HG03066 (cell line): ENCODE data around the gene PMM2.
A peak's percentile ranks its signal among the peaks of the same experiment; 100 is the strongest.
"Not testable (repeated sequence)": the region's sequence is repeated elsewhere in the genome, so short reads cannot be mapped to it uniquely, and the experiment has no call there.

Experiments used
- ATAC-seq: cut with Tn5 transposase; IDR thresholded peaks from one replicate; pipeline ENCODE4 v1.9.1; 2021; ENCODE audit warnings: low read depth; ENCODE audit not compliant: unreplicated experiment

PMM2 gene

DNA sequence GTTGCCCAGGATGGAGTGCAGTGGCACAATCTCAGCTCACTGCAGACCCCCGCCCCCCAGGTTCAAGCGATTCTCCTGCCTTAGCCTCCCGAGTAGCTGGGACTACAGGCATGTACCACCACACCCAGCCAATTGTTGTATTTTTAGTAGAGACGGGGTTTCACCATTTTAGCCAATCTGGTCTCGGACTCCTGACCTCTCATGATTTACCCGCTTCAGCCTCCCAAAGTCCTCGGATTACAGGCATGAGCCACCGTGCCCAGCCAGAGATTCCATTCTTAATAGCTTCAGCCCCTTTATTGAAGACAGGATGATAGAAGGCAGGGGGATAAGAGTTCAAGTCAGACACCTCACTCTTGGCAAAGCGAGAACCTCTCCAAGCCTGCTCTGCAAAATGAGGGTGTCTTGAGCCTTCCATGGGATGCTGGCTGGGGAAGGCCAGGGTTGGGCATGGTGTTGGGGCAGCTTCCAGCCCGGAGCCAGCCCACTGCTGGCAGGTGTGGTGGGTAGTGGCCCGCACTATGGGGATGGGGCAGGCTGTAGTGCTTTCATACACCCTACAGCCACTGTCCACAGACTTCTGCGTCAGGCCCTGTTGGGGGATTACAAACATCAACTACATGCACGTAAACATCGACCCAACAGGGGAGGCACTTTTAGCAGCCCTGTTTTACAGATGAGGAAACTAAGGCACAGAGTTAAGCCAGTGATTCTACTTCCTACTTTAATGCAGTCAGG, 67.7 kb downstream of the PMM2 start:
- no peak for ATAC-seq

DNA sequence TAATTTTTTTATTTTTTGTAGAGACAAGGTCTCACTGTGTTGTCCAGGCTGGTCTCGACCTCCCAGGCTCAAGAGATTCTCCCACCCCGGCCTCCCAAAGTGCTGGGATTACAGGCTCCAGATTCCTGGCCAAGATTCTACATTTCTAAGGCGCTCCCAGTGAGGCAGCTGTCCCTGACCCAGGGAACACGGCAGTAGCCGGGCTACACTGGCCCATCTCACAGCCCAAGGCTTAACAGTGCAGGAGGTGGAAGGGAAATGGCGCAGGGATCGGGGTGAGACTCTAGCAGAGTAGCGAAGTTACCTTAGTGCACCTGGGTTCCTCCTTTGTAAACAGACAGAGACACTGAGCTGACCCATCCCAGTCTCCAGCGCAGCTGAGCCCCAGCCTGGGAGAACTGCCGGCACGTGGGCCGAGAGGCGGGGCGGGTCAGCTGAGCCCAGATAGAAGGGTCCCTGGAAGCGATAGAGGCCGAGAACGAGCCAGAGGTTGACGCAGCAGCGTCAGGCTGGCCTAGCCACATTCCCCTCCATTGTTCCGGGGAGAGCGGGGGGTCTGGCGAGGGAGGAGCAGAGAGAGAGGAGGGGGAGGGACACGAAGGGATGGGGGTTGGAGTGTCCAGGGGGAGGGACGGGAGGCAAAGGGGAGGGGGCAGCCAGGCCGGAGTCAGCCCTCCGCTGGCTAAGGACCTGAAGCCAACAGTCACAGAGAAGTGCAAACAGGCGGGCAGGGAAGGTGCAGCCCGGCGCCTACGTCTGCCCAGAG, 68.7 kb downstream of the PMM2 start:
- ATAC-seq = no peak

DNA sequence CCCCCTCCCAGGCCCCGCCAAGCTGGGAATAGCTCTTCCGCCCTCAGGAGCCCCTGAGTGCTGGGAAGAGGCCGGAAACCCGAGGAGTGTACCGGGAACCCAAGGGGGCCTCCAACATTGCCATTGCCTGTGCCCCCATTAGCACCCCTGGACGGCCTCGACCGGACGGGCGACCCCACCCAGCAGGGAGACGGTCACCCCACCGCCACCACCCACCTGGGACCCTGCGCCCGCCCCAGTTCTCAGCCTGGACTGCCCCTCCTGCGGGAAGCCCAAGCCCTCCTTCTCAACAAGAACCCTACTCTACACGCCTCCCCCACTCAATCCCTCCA, 69.2 kb downstream of the PMM2 start:
- ATAC-seq = no peak

DNA sequence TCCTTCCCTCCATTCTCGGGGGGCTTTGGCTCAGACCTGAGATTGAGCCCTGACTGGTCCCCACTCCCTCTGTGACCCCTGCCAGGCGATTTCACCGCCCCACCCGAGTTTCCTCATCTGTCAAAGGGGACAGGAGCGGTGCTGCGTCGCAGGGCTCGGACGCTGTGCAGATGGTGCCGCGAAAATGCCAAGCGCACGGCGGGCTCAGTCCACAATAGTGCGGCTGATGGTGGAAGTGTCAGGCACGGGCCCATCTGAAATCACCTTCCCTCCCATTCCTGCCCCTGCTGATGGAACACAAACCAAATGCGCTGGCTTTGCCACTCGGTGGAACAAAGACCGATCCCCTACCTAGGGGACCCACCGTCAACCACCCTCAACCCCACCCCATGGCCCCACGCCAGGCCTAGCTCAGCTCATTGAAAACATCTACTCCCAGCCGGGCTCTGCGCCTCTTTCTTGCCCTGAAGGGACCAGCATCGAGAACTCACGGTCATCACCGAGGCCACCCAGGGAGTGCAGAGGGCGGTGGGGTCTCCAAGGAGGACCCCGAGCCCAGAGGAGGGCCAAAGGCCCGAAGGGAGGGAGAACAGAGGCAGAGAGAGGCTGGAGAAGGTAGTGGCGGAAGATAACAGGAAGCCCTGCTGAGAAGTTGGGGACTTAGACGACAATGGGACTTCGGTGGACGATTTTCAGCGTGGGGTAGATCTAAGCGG, 69.7 kb downstream of the PMM2 start:
- ATAC-seq = no peak

GRCh38 chr16:8867932-8868415, 70.3 kb downstream of the PMM2 start:
- ATAC-seq = no peak

DNA sequence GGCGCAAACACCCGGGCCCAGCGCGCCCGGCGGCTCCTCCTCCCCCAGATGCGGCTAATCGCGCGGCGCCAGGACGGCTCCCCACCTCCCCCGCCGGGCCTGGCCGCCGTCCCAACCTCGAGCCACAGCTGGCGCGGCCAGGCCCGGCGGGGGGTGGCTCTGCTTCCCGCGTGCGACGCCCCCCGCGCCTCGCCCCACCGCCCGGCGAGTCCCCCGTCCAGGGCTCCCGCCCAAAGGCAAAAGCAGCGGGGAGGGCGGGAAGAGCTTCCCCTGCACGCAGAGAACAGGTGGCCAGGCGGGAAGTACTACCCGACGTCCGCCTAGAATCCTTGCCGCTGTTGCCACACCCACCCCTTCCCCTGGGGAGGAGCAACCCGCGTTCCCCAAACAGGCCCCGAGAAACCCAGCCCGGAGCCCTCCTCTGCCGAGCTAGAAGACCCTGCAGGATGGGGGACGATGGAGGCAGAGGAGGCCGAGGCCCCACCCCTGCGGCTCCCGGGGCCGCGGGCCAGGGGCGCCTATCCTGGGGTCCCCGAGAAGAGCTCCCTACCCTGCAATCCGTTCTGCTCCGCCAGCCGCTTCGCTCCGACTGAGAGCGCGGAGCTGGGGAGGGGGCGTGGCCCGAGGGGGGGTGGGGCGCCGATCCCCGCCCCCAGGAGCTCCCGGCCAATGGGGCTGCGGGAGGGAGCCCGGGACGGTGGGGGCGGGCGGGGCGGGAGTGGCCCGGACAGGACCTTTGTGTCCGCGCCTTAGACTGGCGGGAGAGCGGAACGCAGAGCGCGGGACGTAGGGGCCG, 71.0 kb downstream of the PMM2 start, which contains the start of gene CARHSP1:
CARHSP1 (minus strand) TSS at position 591 of the 796 bp plus-strand sequence. CDS start 9,678 bp downstream, outside the sequence.
- peak; percentile 71 for ATAC-seq

GRCh38 chr16:8869212-8869987, 71.8 kb downstream of the PMM2 start:
- ATAC-seq = no peak

DNA sequence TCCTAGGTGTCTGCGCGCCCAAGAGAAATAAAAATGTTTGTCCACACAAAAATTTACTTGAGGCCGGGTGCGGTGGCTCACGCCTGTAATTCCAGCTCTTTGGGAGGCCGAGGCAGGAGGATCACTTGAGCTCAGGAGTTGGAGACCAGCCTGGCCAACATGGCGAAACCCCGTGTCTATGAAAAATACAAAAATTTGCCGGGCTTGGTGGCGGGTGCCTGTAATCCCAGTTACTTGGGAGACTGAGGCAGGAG, 72.3 kb downstream of the PMM2 start:
- not testable (repeated sequence) for ATAC-seq

GRCh38 chr16:8872071-8872470, 74.4 kb downstream of the PMM2 start:
- ATAC-seq = no peak

DNA sequence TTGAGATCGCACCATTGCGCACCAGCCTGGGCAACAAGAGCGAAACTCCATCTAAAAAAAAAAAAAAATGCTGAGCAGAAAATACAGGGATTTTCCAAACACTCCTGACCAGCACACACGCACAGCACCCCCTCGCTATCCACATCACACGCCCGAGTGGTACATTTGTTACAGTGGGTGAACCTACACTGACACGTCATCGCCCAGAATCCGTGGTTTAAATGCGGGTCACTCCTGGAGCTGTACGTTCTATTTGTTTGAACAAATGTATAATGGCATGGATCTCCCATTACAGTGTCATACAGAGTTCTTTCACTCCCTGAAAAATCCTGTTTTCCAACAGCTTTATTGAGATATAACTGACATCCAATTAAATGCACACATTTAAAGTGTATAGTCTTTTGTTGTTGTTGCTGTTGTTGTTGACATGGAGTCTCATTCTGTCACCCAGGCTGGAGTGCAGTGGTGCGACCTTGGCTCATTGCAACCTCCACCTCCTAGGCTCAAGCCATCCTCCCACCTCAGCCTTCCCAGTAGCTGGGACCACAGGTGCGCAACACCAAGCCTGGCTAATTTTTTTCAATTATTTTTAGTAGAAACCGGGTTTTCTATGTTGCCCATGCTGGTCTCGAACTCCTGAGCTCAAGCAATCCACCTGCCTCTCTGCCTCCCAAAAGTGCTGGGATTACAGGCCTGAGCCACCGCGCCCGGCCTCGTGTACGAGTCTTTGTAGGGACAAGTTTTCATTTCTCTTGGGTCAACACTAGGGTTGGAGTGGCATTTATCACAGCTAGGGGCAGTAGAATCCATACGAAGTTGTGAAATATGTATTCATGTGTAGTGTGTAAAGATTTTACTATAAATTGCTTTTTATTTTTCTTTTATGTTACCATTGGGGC, 75.6 kb downstream of the PMM2 start:
- no peak for ATAC-seq

DNA sequence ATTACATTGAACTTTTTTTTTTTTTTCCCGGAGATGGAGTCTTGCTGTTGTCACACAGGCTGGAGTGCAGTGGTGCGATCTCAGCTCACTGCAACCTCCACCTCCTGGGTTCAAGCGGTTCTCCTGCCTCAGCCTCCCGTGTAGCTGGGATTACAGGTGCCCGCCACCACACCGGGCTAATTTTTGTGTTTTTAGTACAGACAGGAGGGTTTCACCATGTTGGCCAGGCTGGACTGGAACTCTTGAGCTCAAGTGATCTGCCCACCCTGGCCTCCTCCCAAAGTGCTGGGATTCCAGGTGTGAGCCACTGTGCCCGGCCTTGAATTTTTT, 76.2 kb downstream of the PMM2 start:
- ATAC-seq = not testable (repeated sequence)

- no peak for ATAC-seq
Measured at GRCh38 chr16:8874388-8874787, 76.7 kb downstream of the PMM2 start.

- not testable (repeated sequence) for ATAC-seq
Measured at GRCh38 chr16:8875317-8875716, 77.7 kb downstream of the PMM2 start.

DNA sequence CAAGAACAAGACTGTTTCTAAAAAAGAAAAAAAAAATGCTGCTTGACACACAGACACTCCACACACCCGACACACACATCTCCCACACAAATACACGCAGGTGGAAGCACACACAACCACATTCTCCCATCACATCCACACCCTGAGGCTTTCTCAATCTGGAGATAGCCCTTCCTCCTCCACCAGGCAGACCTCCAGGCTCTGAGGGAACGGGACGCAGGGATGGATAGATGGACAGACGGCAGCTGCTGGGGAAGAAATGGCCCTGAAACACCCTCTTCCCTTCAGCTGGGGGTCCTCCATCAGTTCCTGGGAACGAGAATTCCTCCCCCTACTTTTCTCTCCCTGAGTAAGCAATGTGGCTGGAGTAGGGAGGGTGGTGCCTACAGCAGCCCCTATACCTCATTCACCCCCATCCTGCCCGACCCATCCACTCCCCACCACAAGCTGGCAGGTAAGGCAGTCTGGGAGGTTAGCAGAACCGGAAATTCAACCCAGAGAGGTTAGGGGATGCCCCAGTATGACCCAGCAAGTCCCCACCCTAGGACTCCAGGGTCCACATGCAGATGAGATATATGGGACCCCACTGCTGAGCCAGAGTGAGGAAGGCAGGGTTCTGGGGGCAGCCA, 80.4 kb downstream of the PMM2 start:
- no peak for ATAC-seq

- no peak for ATAC-seq
Measured at GRCh38 chr16:8878523-8878911, 80.9 kb downstream of the PMM2 start.

- no peak for ATAC-seq
Measured at GRCh38 chr16:8880839-8881510, 83.3 kb downstream of the PMM2 start.

DNA sequence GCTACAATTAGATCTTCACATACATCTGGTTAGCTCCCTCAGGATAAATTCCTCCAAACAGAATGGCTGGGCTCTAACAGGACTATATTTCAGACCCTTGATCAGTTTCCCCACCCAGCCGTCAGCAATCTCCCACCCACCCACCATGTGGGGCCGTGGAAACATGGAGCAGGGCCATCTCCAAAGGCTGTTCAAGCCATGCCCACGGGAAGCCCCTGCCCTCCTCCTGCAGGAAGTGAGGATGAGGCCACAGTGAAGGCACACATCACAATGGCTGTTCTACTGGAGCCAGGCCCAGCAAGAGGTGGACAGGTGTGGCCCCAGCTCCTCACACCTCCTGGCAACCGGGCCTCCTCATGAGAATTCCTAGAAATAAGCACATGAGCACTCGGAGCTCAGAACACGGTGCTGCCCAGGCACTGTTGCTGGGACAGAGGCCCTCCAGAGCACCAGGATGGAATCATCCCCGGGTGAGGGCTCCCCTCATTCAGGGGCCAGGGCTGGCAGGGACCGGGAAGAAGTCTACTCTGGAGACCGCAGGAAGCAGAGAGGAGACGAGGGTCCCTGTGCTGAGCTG, 84.5 kb downstream of the PMM2 start, which contains the start of gene LITAFD:
LITAFD (plus strand) TSS at position 311 of the 577 bp plus-strand sequence. CDS start 2,005 bp downstream, outside the sequence.
- ATAC-seq = no peak
